Neutrophil (primary cell): Measurements from ENCODE around the gene ZNF225.
A peak's percentile ranks its signal among the peaks of the same experiment; 100 is the strongest.
"Not testable (repeated sequence)": the region's sequence is repeated elsewhere in the genome, so short reads cannot be mapped to it uniquely, and the experiment has no call there.

ENCODE experiments used
- H3K27ac ChIP-seq: fragments of 200-600 bp; sonication (generic); 2 replicates; pipeline ENCODE4 v1.5.1; 2016; ENCODE audit warnings: mild to moderate bottlenecking, moderate library complexity
- H3K27me3 ChIP-seq: fragments of 200-600 bp; sonication (generic); 2 replicates; pipeline ENCODE4 v1.6.0; 2016; ENCODE audit warnings: mild to moderate bottlenecking
- H3K36me3 ChIP-seq: fragments of 200-600 bp; sonication (generic); 2 replicates; pipeline ENCODE4 v1.5.1; 2017
- H3K4me1 ChIP-seq, 2 experiments: fragments of 200-600 bp in 1 of 2; sonication (generic) in 1 of 2; 1 replicate in 1 of 2; 2 replicates in 1 of 2; pipeline versions ENCODE4 v1.5.1 to v1.6.1; 2013 to 2016; ENCODE audit warnings: low read depth in 1 of 2, low read length in 1 of 2, mild to moderate bottlenecking in 1 of 2, moderate library complexity in 1 of 2; ENCODE audit not compliant: control insufficient read depth in 1 of 2, insufficient read depth in 1 of 2
- H3K4me3 ChIP-seq, 2 experiments: fragments of 200-600 bp in 1 of 2; sonication (generic) in 1 of 2; 1 replicate in 1 of 2; 2 replicates in 1 of 2; pipeline ENCODE4 v1.5.1; 2013 to 2016; ENCODE audit warnings: low read depth in 1 of 2, low read length in 1 of 2, mild to moderate bottlenecking in 1 of 2, moderate library complexity in 1 of 2
- H3K9me3 ChIP-seq: fragments of 200-600 bp; sonication (generic); 2 replicates; pipeline ENCODE4 v1.5.1; 2016
- CTCF ChIP-seq: fragments of 200-600 bp; sonication (generic); IDR thresholded peaks from 2 replicates; pipeline ENCODE4 v1.5.1; 2016; ENCODE audit warnings: antibody characterized with exemption

ZNF225 gene

GRCh38 chr19:44164673-44165512 is 51.7 kb downstream of the ZNF225 start, which contains the start of gene ZNF226:
Gene ZNF226 (plus strand): TSS chr19:44165100. CDS start chr19:44170081, 4,981 bp downstream.
- Histone ChIP-seq H3K9me3 (peaks cover 15% of the 10 kb centered on the region), H3K4me1 (peaks cover 11 to 14% of the 10 kb centered on the region in 2 experiments), H3K27me3 (no peaks in the 10 kb centered on the region), H3K36me3 (peaks cover 14% of the 10 kb centered on the region), H3K4me3 (peak within 1 kb of the TSS; percentile 68 to 79), H3K27ac (peak within 1 kb of the TSS; percentile 81)
- no peak for TF ChIP-seq CTCF

GRCh38 chr19:44170660-44171059 is 57.5 kb downstream of the ZNF225 start:
- not testable (repeated sequence) for H3K27me3 ChIP-seq, H3K4me1 ChIP-seq, H3K4me3 ChIP-seq, H3K27ac ChIP-seq
- H3K36me3 ChIP-seq, result peaks cover 72% of the 10 kb centered on the region
- peaks cover 31% of the 10 kb centered on the region for H3K9me3 ChIP-seq

GRCh38 chr19:44176590-44176989 is 63.4 kb downstream of the ZNF225 start:
- no peaks in the 10 kb centered on the region for H3K27me3 ChIP-seq
- H3K4me3 ChIP-seq, result no peak overlapping the region
- TF ChIP-seq CTCF, result no peak
- H3K9me3 ChIP-seq, result peaks cover 42% of the 10 kb centered on the region
- peaks cover 50% of the 10 kb centered on the region for H3K36me3 ChIP-seq
- no peak overlapping the region for H3K27ac ChIP-seq
- no peaks in the 10 kb centered on the region for H3K4me1 ChIP-seq

- H3K27ac ChIP-seq, result no peak overlapping the region
- peaks cover 7% of the 10 kb centered on the region for H3K36me3 ChIP-seq
- no peaks in the 10 kb centered on the region for H3K4me1 ChIP-seq
- H3K4me3 ChIP-seq, result no peak overlapping the region
- no peaks in the 10 kb centered on the region for H3K27me3 ChIP-seq
- H3K9me3 ChIP-seq, result peaks cover 22% of the 10 kb centered on the region
- TF ChIP-seq CTCF, result no peak
Observed at GRCh38 chr19:44180968-44181367, 67.8 kb downstream of the ZNF225 start.

GRCh38 chr19:44182145-44182544 is 68.9 kb downstream of the ZNF225 start:
- no peak for TF ChIP-seq CTCF
- H3K36me3 ChIP-seq, result no peaks in the 10 kb centered on the region
- H3K9me3 ChIP-seq, result peaks cover 15% of the 10 kb centered on the region
- H3K27me3 ChIP-seq, result no peaks in the 10 kb centered on the region
- H3K4me1 ChIP-seq, result no peaks in the 10 kb centered on the region
- H3K27ac ChIP-seq, result no peak overlapping the region
- no peak overlapping the region for H3K4me3 ChIP-seq
